Embryonic facial prominence (tissue), 1 donor: ENCODE data around the gene TTLL11.

ENCODE experiments used
- DNase-seq: peaks from one replicate; pipeline ENCODE4 v3.0.0-alpha.2; 2016; ENCODE audit errors: extremely low spot score

Gene TTLL11

GRCh38 chr9:121774715-121775613 lies 318.1 kb downstream of the TTLL11 start:
- DNase-seq, result no peak

DNA sequence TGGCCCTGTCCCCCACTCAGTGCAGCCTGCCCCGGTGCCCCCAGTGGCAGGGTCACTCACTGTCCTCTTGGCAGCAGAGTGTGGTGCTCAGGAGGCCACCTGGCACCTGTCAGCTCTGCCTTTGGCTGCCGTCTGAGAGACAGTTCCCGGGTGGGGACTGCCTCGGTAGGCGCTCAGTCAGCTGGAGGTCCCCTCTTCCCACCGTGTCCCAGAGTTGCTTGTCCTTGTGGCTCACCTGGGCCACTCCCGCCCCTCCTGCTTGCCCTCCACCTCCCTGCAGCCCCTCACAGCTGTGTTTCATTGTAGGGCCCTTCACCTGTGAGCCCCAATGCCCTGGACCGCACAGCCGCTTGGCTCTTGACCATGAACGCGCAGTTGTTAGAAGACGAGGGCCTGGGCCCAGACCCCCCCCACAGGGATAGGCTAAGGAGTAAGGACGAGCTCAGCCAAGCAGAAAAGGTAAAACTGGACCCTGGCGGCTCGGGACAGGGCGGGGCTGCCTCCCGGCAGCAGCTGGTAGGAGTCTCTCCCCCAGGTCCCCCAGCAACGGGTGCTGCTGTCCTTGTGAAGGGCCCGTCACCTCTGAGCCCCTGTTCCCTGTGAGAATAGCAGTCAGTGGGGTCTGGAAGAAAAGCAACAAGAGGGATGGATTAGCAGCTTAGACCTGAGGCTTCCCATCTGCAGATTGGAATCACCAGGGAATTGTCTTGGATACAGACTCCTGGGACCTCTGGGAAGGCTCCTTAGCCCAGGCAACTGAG lies 319.0 kb downstream of the TTLL11 start:
- no peak for DNase-seq

DNA sequence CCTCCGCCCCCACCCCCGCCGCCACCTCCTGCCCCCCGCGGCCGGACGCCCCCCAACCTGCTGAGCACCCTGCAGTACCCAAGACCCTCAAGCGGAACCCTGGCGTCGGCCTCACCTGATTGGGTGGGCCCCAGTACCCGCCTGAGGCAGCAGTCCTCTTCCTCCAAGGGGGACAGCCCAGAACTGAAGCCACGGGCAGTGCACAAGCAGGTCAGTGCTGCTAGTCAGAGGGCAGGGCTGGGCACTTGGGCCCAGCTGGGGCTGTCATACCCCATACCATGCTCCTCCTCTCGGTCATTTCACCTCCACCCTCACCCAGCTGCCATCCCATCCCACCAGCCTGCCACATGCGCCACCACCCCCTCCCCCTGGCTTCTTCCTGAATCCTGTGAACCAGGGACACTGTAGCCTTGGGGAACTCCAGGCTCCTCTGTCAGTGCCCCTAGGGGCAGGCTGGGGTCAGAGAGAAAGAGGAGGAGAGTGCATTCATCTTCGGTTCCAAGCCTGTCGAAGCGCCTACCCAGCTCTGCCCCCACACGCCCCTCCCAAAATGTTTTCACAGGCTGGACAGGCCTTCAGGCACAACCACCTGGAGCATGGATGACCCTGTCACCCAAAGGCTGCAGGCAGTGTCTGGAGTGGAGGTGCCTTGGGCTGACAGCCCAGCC lies 319.7 kb downstream of the TTLL11 start:
- no peak for DNase-seq

DNA sequence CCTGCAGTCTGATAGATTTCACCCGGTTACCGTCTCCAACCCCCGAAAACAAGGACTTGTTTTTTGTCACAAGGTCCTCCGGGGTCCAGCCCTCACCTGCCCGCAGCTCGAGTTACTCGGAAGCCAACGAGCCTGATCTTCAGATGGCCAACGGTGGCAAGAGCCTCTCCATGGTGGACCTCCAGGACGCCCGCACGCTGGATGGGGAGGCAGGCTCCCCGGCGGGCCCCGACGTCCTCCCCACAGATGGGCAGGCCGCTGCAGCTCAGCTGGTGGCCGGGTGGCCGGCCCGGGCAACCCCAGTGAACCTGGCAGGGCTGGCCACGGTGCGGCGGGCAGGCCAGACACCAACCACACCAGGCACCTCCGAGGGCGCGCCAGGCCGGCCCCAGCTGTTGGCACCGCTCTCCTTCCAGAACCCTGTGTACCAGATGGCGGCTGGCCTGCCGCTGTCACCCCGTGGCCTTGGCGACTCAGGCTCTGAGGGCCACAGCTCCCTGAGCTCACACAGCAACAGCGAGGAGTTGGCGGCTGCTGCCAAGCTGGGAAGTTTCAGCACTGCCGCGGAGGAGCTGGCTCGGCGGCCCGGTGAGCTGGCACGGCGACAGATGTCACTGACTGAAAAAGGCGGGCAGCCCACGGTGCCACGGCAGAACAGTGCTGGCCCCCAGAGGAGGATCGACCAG lies 320.4 kb downstream of the TTLL11 start:
- DNase-seq, result no peak
